RCC 7860 (cell line): ENCODE measurements around the gene RAPGEF6.

Source experiments
- DNase-seq: peaks from one replicate; pipeline ENCODE4 v3.0.0-alpha.2; 2015; ENCODE audit warnings: low spot score
- FAIRE-seq: peaks from 2 replicates; lab custom pipeline; 2012; peaks lifted over from hg19 to GRCh38; lab: Jason Lieb, UNC

RAPGEF6 gene

DNA sequence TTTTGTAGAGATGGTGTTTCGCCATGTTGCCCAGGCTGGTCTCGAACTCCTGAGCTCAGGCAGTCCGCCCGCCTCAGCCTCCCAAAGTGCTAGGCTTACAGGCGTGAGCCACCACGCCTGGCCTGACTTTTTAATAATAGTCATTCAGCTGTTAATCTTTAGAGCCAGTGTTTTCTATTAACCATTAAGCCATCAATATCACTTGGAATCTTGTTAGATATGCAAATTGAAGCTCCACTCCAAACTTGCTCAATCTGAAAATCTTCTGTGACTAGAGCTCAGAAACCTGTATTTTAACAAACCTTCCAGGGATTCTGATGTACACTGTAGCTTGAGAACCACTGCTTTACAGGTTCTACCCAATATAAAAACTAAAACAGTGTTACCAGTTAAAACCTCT is 257.7 kb downstream of the RAPGEF6 start:
- DNase-seq (no peak), FAIRE-seq (no peak)

DNA sequence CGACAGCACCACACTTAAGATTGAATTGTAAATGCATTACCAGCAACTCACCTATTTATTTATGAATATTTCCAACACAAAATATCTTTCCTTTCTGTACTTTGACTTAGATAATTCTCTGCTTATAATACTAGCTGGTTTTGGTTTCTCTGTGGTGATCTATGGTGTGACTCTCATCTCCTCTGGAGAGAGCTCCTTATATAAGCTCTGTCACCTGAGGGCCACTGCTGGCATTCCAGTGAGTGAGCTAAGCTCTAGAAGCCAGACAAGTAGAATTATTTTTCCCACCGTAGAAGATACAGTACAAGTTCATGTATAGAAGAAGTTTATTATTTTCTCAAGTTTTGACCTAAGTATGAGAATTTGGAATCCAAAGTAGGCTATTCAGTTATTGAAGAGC is 259.7 kb downstream of the RAPGEF6 start:
- FAIRE-seq = no peak

More for the DNA sequence above, 259.7 kb downstream of the RAPGEF6 start:
- DNase-seq = no peak
